Transverse colon (tissue), 4 donors: ENCODE measurements around the gene GNLY.

Source experiments
- POLR2AphosphoS5 ChIP-seq, 3 donors: sonication (generic); formaldehyde crosslinking; IDR thresholded peaks; one replicate each; pipeline ENCODE4 v1.6.1; 2016; ENCODE audit warnings: antibody characterized with exemption in 3 of 3
- TF ChIP-seq, protein P1 (sequence below), 5 experiments: fragments of 200-600 bp in 3 of 5; fragments of 450-650 bp in 2 of 5; sonication (generic) in 3 of 5; IDR thresholded peaks; 1 replicate in 2 of 5; 2 replicates in 3 of 5; pipeline ENCODE4 v1.5.1; 2016 to 2017; ENCODE audit warnings: antibody characterized with exemption in 5 of 5, inconsistent platforms in 3 of 5, mild to moderate bottlenecking in 2 of 5, moderate library complexity in 1 of 5

GRCh38 chr2:85710687-85711577 lies 16.8 kb downstream of the GNLY start:
- TF ChIP-seq, protein P1, sequence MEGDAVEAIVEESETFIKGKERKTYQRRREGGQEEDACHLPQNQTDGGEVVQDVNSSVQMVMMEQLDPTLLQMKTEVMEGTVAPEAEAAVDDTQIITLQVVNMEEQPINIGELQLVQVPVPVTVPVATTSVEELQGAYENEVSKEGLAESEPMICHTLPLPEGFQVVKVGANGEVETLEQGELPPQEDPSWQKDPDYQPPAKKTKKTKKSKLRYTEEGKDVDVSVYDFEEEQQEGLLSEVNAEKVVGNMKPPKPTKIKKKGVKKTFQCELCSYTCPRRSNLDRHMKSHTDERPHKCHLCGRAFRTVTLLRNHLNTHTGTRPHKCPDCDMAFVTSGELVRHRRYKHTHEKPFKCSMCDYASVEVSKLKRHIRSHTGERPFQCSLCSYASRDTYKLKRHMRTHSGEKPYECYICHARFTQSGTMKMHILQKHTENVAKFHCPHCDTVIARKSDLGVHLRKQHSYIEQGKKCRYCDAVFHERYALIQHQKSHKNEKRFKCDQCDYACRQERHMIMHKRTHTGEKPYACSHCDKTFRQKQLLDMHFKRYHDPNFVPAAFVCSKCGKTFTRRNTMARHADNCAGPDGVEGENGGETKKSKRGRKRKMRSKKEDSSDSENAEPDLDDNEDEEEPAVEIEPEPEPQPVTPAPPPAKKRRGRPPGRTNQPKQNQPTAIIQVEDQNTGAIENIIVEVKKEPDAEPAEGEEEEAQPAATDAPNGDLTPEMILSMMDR (IDR thresholded peaks at IDR 0.05) = no peak
- peak in 2 of 3 donors; percentile 17 to 23 for TF ChIP-seq POLR2AphosphoS5 (IDR thresholded peaks at IDR 0.05)
